SK-N-MC (cell line): ENCODE results near the gene DOCK9.

Source experiments
- DNase-seq: peaks from one replicate; pipeline ENCODE4 v3.0.0-alpha.2; 2011; ENCODE audit warnings: low read depth, low spot score
- H3K27ac ChIP-seq: fragments of 200-600 bp; sonication (generic); 2 replicates; pipeline ENCODE4 v1.5.1; 2016; ENCODE audit warnings: mixed run types
- H3K36me3 ChIP-seq: fragments of 200-600 bp; sonication (generic); 2 replicates; pipeline ENCODE4 v1.6.1; 2017; ENCODE audit warnings: antibody characterized with exemption, low read length, mixed read lengths; ENCODE audit not compliant: insufficient read depth
- H3K4me3 ChIP-seq: fragments of 200-600 bp; sonication (generic); 2 replicates; pipeline ENCODE4 v1.5.1; 2016
- H3K9ac ChIP-seq: fragments of 200-600 bp; sonication (generic); 2 replicates; pipeline ENCODE4 v1.8.0; 2017; ENCODE audit warnings: mixed run types, mixed read lengths; ENCODE audit not compliant: insufficient read length
- H3K9me3 ChIP-seq: fragments of 200-600 bp; sonication (generic); 2 replicates; pipeline ENCODE4 v1.6.1; 2017; ENCODE audit warnings: low read depth, mild to moderate bottlenecking, antibody characterized with exemption, low read length, moderate library complexity, mixed read lengths
- EZH2 ChIP-seq: fragments of 200-600 bp; sonication (generic); IDR thresholded peaks from one replicate; pipeline ENCODE4 v1.6.1; 2017; ENCODE audit warnings: antibody characterized with exemption
- FOXP2 ChIP-seq: optimal IDR thresholded peaks from 2 replicates; pipeline ENCODE3; 2011; ENCODE audit warnings: mild to moderate bottlenecking, moderate library complexity; ENCODE audit not compliant: insufficient read depth; ENCODE audit errors: extremely low read length, control extremely low read depth
- POLR2AphosphoS5 ChIP-seq: IDR thresholded peaks from 2 replicates; pipeline ENCODE4 v1.6.1; 2012; ENCODE audit warnings: mild to moderate bottlenecking, low read depth, low read length, borderline replicate concordance

Gene DOCK9

GRCh38 chr13:98796191-98796590 lies 181.7 kb downstream of the DOCK9 start:
- TF ChIP-seq FOXP2 (no peak), POLR2AphosphoS5 (no peak), EZH2 (no peak)
- H3K36me3 ChIP-seq = no peaks in the 10 kb centered on the region
- no peak overlapping the region for H3K27ac ChIP-seq
- no peak overlapping the region for H3K9ac ChIP-seq
- no peak for DNase-seq
- no peaks in the 10 kb centered on the region for H3K9me3 ChIP-seq
- no peak overlapping the region for H3K4me3 ChIP-seq

- Histone ChIP-seq H3K9ac (no peak overlapping the region), H3K27ac (no peak overlapping the region), H3K36me3 (no peaks in the 10 kb centered on the region), H3K9me3 (no peaks in the 10 kb centered on the region), H3K4me3 (no peak overlapping the region)
- no peak for DNase-seq
- TF ChIP-seq FOXP2 (no peak), POLR2AphosphoS5 (no peak), EZH2 (no peak)
Observed at GRCh38 chr13:98795220-98795619, 182.6 kb downstream of the DOCK9 start.

DNA sequence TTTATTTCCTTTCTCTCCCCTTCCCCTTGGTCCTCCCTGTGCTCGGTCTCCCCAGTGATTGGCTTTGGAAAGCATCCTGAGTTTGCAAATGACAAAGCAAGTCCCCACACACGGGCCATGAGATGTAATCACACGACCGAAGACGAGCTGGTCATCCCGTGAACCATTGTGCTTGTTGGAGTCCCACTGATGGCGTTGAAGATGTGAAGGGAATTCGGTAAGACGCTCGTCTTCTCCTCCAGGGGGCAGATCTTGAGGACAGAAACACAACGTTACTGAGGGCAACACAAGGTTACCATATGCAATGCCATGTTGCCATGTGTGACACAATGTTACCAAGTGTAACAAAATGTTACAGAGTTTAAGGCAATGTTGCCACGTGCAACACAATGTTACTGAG lies 183.4 kb downstream of the DOCK9 start:
- no peaks in the 10 kb centered on the region for H3K9me3 ChIP-seq
- no peak for DNase-seq

DNA sequence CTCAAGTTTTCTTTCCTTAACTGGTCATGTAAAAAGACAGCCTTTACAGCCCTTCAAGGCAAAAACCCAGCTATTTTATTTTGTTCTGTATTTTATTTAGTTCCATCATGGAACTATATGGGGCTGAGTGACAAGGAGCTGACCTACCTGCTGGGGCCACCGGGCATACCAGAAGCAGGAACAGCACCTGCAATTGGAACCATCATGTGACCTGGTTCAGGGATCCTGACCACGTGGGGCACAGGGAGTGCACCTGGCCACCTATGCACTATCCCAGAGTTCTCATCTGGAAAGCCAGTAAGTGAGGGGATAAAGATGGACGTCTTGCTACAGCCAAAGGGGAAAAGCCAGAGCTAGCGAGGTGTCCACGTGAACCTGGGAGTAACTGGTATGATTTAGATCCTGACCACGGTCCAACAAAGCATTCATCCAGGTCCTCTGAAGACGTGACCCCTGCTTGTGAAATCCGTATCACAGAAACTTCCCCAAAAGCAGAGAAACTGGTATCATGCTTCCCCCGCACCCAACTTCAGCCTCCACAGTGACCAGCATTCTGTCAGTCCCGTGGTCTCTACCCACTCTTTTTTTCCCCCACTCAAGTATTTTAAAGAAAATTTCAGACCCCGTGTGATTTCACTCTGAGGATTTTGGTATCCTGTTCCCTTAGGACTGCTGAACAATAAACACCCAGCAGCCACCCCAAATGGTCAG lies 184.9 kb downstream of the DOCK9 start:
- Histone ChIP-seq H3K9me3 (no peaks in the 10 kb centered on the region), H3K27ac (no peak overlapping the region), H3K9ac (no peak overlapping the region), H3K36me3 (no peaks in the 10 kb centered on the region), H3K4me3 (no peak overlapping the region)
- no peak for TF ChIP-seq POLR2AphosphoS5
- no peak for TF ChIP-seq FOXP2
- no peak for TF ChIP-seq EZH2
- DNase-seq = no peak

More for the DNA sequence above, 183.4 kb downstream of the DOCK9 start:
- no peak overlapping the region for H3K27ac ChIP-seq
- no peak overlapping the region for H3K9ac ChIP-seq
- TF ChIP-seq EZH2 = no peak
- no peak for TF ChIP-seq POLR2AphosphoS5
- no peak for TF ChIP-seq FOXP2
- no peaks in the 10 kb centered on the region for H3K36me3 ChIP-seq
- no peak overlapping the region for H3K4me3 ChIP-seq

- no peaks in the 10 kb centered on the region for H3K9me3 ChIP-seq
- H3K9ac ChIP-seq = no peak overlapping the region
- DNase-seq = no peak
- H3K36me3 ChIP-seq = no peaks in the 10 kb centered on the region
- H3K27ac ChIP-seq = no peak overlapping the region
- no peak for TF ChIP-seq POLR2AphosphoS5
- H3K4me3 ChIP-seq = no peak overlapping the region
Observed at GRCh38 chr13:98792321-98792720, 185.5 kb downstream of the DOCK9 start.

- no peak for DNase-seq
- Histone ChIP-seq H3K9ac (no peak overlapping the region), H3K27ac (no peak overlapping the region), H3K9me3 (no peaks in the 10 kb centered on the region), H3K4me3 (no peak overlapping the region), H3K36me3 (no peaks in the 10 kb centered on the region)
- no peak for TF ChIP-seq POLR2AphosphoS5
- TF ChIP-seq EZH2 = no peak
- TF ChIP-seq FOXP2 = no peak
Observed at GRCh38 chr13:98791611-98792010, 186.3 kb downstream of the DOCK9 start.

DNA sequence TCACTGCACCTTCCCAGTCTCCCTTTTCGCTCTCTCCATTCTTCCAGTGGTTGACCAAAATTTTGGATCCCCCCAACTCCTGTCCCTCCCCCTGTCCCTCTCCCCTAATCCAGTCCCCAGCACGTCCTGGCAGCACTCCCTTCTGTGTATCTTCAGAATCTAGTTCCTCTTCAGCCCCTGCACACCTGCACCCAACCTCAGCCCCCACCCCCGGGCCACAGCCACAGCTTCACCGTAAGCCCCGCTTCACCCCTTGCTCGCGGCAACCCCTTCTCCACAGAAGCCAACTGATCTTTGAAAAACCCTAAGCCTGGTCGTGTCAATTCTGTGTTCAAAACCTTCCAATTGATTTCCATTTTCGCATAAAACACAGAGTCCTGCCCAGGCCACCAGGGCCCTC lies 189.9 kb downstream of the DOCK9 start:
- H3K27ac ChIP-seq = no peak overlapping the region
- H3K9ac ChIP-seq = no peak overlapping the region
- no peaks in the 10 kb centered on the region for H3K9me3 ChIP-seq
- DNase-seq = no peak
- no peak overlapping the region for H3K4me3 ChIP-seq
- TF ChIP-seq FOXP2 (no peak), EZH2 (no peak), POLR2AphosphoS5 (no peak)
- H3K36me3 ChIP-seq = no peaks in the 10 kb centered on the region

DNA sequence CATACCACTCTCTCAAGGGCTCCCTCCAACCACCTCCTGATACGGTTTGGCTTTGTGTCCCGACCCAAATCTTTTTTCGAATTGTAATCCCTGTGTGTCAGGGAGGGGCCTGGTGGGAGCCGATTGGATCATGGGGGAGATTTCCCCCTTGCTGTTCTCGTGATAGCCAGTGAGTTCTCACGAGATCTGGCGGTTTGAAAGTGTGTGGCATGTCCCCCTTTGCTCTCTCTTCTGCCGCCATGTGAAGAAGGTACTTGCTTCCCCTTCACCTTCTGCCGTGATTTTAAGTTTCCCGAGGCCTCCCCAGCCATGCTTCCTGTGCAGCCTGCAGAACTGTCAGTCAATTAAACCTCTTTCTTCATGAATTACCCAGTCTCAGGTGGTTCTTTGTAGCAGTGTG lies 190.7 kb downstream of the DOCK9 start:
- Histone ChIP-seq H3K9ac (no peak overlapping the region), H3K27ac (no peak overlapping the region), H3K9me3 (no peaks in the 10 kb centered on the region), H3K36me3 (no peaks in the 10 kb centered on the region), H3K4me3 (no peak overlapping the region)
- TF ChIP-seq EZH2 (no peak), POLR2AphosphoS5 (no peak), FOXP2 (no peak)
- DNase-seq = no peak

- DNase-seq = no peak
- no peak overlapping the region for H3K9ac ChIP-seq
- no peak overlapping the region for H3K27ac ChIP-seq
- H3K9me3 ChIP-seq = no peaks in the 10 kb centered on the region
- TF ChIP-seq FOXP2 (no peak), EZH2 (no peak), POLR2AphosphoS5 (no peak)
- H3K4me3 ChIP-seq = no peak overlapping the region
- H3K36me3 ChIP-seq = no peaks in the 10 kb centered on the region
Observed at GRCh38 chr13:98786023-98786422, 191.8 kb downstream of the DOCK9 start.
